Stimulated activated CD8-positive, alpha-beta memory T cell treated with anti-CD3 and anti-CD28 coated beads, Interleukin-15, amount 100 ng/mL, for 1 hour (primary cell): ENCODE results near the gene DHRS1.

ENCODE experiments used
- DNase-seq: peaks from one replicate; pipeline ENCODE4 v3.0.0-alpha.2; 2020; ENCODE audit warnings: low read depth

Gene DHRS1

DNA sequence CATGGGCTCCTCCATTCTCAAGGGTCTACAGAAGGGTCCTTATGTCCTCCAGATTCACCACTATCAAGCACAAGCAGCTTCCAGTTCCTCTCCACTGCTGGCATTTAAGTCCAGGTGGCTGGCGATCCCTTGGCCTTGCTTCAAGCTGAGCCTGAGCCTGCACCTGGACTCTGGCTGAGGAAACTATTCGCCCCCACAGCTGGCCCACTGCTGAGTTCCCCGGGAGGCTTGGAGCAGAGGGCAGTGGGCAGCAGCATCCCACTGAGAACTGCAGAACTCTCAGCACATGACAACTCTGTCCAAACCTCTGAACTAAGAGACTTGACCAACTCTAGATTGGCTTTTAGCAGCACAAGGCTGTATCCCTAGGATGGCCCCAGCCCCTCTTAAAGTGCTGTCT is 16.8 kb downstream of the DHRS1 start:
- no peak for DNase-seq

DNA sequence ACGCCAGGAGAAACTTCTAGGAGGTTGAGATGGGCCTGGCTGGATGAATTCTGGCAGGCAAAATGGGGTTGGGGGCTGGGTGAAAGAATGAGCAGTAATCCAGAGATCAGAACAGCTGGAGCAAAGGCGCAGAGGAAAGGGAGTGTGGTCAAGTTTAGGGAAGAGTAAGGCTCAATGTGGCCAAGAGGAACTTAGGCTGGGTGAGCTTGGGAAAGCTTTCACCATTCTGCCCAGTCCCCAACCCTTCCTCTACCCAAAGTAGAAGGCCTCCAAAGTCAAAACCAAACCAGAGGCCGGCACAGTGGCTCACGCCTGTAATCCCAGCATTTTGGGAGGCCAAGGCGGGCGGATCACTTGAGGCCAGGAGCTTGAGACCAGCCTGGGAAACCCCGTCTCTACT is 17.9 kb downstream of the DHRS1 start:
- no peak for DNase-seq

DNA sequence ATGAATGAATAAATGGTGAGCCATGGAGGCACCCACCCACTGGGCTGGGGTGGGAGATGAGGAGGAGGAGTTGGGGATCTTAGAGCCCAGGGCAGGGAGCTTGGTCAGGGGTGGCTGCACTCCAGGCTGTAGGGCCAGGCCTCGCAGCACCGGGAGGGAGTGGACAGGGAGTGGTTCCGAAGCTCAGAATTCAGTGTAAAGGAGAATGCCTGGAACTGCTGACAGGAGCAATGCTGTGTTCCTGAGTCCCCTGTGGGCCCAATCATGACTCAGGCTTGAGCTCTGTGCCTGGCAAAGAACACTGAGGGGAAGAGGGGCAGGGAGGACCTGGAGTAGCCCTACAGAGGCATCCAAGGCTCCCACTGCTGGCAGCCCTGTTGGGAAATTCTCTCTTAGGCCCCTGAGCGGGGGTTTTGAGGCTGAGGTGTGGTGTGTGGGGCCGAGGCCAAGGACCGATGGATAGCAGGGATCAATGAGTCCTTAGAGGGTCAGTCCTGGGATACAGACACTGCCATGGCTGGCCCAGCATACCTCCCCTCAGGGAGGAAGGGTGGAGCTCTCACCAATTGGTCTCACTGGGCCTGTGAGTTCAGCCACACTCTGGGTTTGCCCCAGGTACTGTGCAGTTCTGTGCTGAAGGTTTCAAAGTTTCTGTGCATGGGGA is 18.7 kb downstream of the DHRS1 start:
- no peak for DNase-seq

DNA sequence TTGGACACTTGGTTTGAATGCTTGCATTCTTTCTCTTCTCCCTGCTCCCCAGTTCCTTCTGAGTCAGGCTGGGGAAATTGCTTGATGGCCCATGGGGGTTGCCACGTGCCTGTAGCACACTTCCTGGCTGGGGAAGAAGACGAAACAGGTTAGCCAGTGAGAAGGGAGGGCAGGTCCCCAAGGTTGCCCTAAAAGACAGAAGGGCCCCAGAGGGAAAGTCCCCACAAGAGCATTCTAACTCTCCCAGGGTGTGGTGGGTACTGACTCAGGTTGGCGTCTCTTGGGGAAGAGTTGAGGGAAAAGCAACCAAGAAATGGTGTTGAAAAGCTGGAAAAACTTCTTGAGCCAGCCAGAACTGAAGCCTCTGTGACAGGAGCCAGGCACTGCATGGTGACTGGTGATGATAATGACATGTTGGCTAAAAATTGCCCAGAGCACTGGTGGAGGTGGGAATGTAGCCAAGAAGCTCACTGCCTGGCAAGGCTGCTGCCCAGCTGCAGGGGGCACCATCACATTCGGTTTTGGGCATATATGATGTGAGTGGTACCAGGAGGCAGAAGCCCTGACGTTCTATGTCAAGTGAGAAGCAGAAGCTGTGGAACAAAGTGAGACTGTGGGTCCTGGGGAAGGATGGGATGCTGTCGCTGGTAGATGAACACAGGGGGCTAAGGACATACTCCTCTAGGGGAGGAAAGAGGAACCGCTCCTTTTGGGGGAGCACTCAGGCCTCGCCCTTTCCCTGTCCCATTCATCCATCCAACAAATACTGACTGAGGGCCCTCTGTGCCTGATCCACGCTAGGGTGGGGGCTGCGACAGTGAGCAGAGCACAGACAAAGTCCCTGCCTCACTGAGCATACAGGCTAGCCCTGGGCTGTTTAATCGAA is 20.0 kb downstream of the DHRS1 start:
- no peak for DNase-seq

DNA sequence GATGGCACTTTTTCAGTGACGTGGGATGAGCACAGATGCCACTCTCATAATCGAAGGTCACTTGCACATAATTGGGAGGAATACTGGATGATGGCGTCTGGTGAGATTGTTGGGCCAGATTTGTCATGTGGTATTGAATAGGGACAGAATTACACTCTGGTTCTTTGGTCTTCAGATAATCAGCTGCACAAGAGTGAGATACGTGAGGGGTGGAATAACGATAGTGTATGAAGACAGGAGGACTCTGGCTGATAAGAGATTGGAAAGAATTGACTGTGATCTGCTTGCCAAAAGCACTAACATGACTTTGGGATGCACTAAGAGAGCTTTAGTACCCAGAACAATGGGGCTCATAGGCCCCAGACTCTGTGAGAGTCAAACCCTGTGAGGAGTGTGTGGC is 21.2 kb downstream of the DHRS1 start:
- DNase-seq = no peak

DNA sequence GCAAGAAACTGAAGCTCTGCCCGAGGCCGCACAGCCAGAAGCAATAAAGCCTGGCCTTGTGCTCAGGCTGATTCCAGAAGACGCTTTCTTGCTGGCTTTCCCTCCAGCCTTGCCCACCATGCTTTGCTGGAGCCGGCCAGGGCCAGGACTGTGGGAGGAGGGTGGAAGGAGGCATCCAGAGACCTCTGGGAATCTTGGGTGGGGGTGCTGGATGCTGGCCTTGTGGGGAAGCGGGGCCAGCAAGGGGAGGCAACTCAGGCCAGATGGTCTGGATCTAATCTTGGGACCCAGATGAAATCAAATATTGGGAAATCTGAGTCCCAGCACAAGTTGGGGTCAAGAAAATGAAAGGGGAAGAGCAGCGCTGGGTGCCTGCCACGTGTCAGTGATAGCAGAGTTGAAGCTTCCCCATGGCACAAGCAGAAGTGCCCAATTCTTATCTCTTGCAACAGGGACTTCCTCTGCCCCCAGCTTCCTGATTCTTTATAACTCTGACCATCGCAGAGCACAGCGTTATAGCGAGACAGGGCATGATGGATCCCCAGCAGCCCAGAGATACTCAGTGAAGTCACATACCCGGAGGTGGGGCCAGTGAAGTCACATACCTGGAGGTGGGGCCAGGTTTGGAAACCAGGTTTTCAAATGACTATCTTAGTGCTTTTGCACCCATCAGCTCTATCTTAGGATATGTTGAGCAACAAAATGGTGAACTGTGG is 21.8 kb downstream of the DHRS1 start:
- DNase-seq = no peak

DNA sequence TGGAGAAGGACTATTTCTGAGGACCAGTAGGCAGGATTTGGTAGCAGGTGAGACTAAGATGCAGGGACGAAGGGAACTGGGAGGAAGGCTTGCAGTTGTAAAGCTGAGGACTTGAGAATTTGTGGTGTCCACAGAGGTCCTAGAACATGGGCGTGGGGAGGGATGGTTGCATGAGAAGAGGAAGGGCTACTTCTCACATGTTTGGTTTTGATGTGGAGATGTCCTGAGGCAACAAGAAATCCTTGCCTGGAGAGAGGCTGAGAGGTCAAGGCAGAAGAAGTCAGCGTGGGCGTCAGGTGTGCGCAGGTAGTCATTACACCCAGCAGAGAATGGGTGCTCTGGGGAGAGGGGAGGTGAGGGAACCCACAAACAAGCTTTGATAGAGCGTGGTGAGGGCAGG is 22.5 kb downstream of the DHRS1 start:
- no peak for DNase-seq

DNA sequence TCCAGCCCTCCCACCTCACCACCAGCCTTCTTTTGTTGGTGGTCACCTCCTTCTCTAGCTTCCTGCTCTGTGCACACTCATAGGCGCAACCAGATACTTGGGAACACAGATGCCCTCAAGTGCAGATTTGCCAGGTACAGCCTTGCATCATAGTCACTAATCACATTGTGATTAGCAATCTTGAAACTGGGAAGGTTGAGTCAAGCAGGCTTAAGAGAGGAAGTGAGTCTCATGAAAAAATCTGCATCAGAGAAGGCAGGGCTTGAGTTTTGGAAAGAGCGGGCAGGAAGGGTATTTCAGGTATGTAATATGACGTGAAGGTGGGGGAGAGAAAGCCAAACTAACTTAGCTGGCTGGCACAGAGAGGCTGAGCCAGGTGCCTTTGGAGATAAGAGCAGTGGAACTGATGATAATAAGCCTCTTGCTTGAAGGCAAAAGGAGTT is 25.5 kb downstream of the DHRS1 start:
- no peak for DNase-seq

DNA sequence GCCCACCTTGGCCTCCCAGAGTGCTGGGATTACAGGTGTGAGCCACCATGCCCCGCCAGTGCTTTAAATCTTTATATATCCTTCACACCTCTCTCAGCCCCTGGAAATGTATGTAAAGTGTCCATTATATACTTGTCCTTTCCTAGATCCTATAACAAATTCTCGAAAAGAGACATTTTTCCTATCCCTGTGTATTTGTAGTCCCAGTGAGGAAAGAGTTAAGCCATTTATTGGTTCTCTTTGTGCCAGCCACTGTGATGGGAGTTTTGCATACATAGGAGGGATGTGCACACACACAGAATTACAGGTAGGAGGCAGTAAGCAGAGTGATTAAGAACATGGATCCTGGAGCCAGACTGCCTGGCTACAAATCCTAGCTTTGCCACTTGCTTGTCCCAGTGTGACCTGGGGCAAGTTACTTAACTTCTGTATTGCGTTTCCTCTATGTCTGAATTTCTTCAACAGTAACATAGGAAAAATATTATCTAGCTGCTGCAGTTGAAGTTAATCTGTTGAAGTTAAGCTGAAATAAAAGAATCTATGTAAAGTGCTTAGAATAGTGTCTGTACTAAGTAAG is 26.1 kb downstream of the DHRS1 start:
- DNase-seq = no peak

DNA sequence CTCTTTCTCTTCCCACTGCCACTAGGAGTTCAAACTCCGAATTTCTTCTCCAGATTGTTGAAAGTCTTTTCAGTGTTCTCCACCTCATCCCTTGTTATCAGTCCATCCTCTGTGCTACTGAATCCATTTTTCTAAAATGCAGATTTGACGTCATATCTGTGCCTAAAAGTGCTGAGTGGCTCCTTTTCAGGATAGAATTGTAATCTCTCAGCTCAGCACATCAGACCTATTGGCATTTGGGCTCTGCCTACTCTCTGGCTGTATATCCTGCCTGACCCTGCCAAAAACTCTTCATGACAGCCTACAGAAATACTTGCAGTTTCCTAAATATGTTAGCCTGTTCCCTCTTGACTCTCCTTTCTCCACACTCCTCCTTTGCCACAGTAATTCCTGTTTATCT is 27.1 kb downstream of the DHRS1 start:
- no peak for DNase-seq

DNA sequence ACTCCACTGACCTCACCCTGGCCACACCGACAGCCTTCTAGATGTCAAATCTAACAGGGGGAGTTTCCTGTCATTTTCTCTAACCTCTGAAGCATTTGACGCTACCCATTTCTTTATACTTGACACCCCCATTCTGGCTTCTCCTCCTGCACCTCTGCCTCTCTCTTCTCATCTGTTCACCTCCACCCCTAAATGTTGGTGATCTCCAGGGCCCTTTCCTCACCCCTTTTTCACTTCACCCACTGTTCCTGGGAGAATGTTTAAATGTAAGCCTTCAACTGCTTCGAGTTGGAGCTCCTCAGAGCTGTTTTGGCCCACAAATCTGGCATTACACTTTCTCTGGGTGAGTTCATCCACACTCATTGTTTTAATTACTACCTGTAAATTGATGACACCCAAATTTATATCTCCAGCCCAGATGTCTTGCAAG is 27.7 kb downstream of the DHRS1 start:
- DNase-seq = no peak

DNA sequence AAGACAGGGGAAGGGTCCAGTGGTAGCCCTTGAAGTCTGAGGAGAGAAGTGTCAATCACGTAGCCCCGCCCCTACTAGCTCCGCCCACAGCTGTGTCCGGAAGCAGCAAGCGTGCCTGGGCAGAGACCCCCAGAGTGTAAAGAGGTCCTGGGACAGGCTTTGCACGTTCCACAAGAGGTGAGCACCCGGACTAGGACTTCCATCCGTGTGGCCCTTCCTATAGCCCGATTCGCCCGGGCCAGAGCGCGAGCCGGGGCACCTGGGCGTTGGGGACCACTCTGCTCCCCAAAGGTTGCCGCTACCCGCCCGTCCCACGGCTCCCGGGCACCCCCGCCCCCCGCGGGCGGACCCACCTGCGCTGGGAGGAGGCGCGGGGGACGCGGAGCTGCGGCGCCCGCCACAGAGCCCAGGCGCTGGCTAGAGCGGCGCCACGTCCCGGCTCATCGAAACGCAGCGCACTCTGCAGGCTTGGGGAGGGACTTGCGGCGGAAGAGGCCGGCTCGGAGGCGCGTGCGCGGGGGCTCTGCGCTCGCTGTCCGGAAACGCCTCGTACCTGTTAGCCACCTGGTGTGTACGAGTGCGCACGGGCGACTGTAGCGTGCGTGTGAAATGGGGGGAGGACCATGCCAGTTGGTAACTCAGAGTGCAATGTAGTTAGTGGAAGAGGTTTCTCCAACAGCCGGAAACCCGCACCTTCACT is 28.3 kb downstream of the DHRS1 start, which contains the start of gene RABGGTA:
RABGGTA (minus strand) TSS at position 464 of the 700 bp plus-strand sequence. CDS start 482 bp downstream, outside the sequence.
- DNase-seq = peak; percentile 70

DNA sequence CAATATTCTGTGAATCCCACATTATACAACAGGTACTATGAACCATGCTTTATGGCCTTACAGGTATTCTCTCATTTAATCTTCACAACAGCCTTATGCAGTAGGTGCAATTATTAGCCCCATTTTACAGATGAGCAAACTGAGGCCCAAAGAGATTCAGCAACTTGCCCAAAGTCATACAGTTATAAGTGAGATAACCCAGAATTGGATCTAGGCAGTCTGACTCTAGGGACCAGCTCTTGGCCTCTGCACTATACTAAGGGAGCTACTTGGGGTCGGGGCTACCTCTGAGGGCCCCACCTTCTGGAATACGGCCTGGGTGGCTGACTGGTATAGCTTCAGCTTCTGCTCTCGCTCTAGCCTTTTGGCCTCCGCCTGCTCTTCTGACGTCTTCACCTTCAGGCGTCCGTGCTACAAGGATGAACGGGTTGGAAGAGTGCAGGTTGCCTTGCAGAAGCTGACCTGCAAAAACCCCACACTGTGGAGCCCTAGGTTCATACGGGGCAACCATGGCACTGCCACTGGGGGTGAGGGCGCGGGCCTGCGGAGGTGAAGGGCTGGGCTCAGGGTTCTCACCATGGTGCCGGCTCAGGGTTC is 28.9 kb downstream of the DHRS1 start:
- no peak for DNase-seq

DNA sequence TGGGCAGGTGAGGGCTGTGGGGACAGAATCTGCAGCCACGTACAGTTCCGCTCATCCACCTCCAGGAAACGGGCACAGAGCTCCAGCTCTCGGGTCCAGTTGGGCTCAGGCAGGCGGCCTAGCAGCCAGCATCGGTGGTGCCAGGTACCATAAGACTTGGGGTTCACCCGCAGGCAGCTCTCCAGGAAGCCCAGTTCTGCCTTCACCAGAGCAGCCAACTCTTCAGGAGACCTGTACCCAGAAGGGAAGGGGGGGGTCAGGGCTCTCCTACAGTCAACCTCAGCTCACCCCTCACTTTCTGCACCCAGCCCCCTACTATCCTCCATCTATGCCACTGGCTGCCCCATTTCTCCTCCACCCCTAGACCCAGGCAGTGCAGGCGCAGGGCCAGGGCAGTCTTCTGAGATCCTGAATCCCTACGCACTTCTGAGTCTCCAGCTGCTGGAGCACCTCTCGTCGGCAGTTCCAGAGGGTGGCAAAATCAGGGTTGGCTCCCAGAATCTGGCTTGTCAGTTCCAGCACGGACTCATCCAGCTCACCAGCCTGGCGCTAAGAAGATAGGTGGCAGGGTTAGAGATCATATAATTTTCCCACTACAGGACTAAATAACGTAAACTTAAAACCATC is 29.6 kb downstream of the DHRS1 start:
- no peak for DNase-seq

DNA sequence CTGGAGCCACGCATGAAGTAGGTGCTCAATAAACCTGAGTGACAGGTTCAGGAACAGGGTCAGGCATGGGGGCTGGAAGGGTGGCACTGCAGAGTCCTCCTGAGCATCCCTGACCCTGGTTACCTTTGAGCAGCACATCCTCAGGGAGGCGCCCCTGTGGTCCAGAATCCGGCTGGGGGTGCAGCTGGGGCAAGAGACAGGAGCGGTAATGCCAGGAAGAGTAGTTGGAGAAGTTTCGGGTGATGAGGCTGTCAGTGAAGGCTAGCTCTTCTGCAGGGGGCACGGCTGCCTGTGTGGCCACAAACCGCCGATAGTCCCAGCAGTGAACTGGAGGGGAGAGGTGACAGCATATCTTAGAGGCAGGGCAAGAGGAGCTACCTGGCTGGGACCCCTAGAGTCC is 30.2 kb downstream of the DHRS1 start:
- DNase-seq = no peak

DNA sequence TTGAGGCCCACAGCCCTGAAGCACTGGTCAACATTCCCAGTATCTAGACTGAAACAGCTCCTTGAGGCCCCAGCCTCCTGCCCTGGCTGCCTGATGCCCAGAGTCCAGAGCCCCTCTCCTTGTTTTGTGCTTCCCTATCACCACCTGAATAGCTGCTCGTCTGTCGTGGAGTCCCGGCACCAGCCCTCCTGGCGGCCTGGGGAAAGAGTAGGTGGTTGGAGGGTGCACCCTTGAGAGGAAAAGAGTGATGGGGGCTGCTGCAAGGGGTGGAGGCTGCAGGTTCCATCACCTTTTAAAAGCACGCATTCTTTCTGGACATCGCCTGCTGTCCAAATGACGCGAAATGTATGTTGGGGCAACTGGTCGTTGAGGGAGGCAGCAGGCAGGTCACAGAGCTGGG is 31.4 kb downstream of the DHRS1 start:
- no peak for DNase-seq

DNA sequence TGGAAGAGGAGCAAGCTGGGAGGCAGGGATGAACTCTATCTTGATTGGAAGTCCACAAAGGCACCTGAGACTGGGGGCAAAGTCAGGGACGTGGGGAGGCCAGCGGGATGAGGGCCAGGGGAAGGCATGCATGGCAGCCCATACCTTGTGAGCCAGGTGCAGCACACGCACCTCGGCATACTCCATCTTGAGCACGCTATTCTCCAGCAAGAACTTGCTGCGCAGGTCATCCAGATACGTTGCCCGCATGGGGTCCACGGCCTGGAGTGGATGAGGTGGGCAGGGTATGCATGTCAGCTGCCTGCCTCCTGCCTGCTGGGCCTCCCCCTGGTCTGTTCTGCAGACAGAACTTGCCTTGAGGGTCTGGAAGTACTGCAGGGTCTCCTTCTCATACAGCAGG is 32.1 kb downstream of the DHRS1 start:
- DNase-seq = no peak

DNA sequence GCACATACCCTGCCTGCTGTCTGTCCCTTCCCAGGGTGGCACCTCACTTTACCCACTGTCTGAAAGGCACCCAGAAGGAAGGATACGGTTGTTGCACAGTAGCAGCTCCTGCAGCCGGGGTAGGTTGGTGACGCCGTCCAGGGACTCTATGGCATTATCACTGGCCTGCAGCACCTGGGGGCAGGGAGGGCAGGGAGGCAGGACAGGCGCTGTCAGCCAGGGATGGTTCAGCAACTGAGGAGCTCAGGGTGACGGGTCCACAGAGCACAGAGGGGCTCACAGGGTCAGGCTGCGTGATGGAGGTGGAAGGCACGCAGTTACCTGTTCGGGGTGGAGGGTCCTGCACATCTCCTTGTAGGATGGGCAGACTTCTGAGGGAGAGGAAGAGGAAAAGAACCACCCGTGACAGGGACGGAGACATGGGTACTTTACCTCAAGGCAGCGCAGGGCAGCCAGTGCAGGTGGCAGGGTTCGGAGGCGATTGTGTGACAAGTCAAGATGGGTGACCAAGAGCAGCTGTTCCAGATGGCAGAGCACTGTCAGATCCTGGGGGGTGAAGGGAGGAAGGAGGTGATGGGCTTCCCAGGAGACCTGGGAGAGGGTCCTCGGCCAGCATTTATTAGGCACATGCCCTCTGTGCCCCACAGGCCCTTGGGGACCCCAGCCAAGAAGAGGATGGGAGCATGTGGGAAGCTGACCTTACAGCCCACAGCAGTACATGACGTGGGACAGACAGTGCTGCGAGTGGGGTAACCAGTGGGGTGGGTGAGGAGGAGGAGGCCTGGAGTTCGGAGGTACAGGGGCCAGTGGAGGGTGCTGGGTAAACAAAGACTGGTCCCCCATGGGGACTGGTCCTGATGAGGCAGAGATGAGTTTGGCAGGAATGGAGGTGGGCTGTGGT is 33.0 kb downstream of the DHRS1 start:
- DNase-seq = no peak

DNA sequence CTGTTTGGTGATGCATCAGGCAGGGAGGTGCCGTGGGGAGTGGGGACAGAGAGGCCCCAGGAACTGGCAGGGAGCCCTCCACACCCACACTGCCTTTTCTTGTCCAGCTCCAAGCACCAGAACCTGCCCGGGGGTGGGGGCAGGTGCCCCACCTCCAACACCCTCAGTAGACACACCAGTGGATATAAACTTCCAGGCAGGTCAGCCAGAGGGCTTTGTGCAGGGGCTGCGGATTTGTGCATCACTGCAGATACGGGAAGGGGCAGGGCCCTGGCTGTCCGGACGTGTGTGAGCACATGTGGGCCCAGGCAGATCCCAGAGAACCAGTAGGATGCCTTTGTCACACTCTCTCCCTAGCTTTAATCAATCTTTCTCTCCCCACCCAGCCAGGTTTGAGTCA is 35.3 kb downstream of the DHRS1 start:
- DNase-seq = no peak

DNA sequence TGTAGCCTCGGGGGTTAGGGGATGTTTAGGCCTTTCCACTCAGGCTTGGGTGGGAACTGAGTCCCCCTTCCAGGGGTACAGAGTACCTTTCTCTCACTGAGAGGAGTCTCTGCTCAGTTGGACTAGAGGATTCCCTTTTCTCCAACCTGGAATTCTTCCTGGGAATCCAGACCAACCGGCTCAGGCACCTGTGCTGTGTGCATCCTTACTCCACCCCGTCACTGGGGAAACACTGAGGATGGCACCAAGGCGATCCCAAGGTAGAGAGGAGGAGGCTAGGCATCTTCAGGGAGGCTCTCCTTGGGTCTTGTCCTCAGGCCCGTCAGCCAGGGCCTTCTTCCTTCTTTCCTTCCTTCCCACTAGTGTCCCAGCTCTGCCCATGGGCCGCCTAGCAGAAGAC is 35.7 kb downstream of the DHRS1 start:
- DNase-seq = no peak
